Mucosa of descending colon (tissue), 3 donors: ENCODE measurements around the gene RPS6KA3. TPM values are rescaled to one million over a fixed set of nuclear protein-coding genes. Genes with fewer than 3 reads are reported as not detected.
A peak's percentile ranks its signal among the peaks of the same experiment; 100 is the strongest.

Experiments
- ATAC-seq: fragments of 200-7000 bp; cut with Tn5 transposase; one replicate; pipeline ENCODE4 v1.9.1; 2020; ENCODE audit warnings: mild to moderate bottlenecking, moderate library complexity
- DNase-seq, 3 donors: peaks; one replicate each; pipeline ENCODE4 v3.0.0-alpha.2; 2020
- H3K36me3 ChIP-seq: fragments of 200-600 bp; one replicate; pipeline ENCODE4 v1.8.0; 2021; ENCODE audit warnings: low read depth, mild to moderate bottlenecking
- H3K4me1 ChIP-seq: fragments of 200-600 bp; one replicate; pipeline ENCODE4 v1.8.0; 2021; ENCODE audit warnings: low read depth, mild to moderate bottlenecking
- H3K4me3 ChIP-seq: fragments of 200-600 bp; one replicate; pipeline ENCODE4 v1.8.0; 2021; ENCODE audit warnings: mild to moderate bottlenecking
- H3K9me3 ChIP-seq: fragments of 200-600 bp; one replicate; pipeline ENCODE4 v1.8.0; 2021; ENCODE audit warnings: mild to moderate bottlenecking
- intact Hi-C, 2 donors: fragments of 100-400 bp; cut with DNase I in 1 of 2; cut with micrococcal nuclease in 1 of 2; formaldehyde crosslinking; loops; one replicate each; pipeline versions ENCODE4 v1.11.0 to v1.11.1; 2022; cut with DNase I, micrococcal nuclease
- total RNA-seq, 3 donors: library from RNA; stranded (reverse); fragmentation: NEBNext Ultra II Directional in 2 of 3; extraction: Animal tissue kit (Norgen Biotek cat#: 25700) in 2 of 3; gene quantifications; one replicate each; pipeline versions ENCODE4 v1.2.1 to v1.2.4, GENCODE V29; 2021 to 2023
- TF ChIP-seq, protein P1 (sequence below): fragments of 200-600 bp; IDR thresholded peaks from one replicate; pipeline ENCODE4 v1.8.0; 2022; ENCODE audit warnings: antibody characterized with exemption, mild to moderate bottlenecking
- donor health status: DM: no; HTN: no; CAD: no; lungs with moderate emphysema.
- donor health status: DM: no; HTN: no; CAD: no.
- donor health status: DM: no; HTN: yes; CAD: no.

RPS6KA3 gene
- total RNA-seq, 3 donors from 2014 or later: 73.6 to 80.1 (median 73.9) TPM

GRCh38 chrX:20143111-20143510, 123.6 kb downstream of the RPS6KA3 start:
- intact Hi-C loops: no loop called here
- peaks cover 3% of the 10 kb centered on the region for H3K4me1 ChIP-seq
- no peak for ATAC-seq
- no peaks in the 10 kb centered on the region for H3K9me3 ChIP-seq
- TF ChIP-seq, protein P1, sequence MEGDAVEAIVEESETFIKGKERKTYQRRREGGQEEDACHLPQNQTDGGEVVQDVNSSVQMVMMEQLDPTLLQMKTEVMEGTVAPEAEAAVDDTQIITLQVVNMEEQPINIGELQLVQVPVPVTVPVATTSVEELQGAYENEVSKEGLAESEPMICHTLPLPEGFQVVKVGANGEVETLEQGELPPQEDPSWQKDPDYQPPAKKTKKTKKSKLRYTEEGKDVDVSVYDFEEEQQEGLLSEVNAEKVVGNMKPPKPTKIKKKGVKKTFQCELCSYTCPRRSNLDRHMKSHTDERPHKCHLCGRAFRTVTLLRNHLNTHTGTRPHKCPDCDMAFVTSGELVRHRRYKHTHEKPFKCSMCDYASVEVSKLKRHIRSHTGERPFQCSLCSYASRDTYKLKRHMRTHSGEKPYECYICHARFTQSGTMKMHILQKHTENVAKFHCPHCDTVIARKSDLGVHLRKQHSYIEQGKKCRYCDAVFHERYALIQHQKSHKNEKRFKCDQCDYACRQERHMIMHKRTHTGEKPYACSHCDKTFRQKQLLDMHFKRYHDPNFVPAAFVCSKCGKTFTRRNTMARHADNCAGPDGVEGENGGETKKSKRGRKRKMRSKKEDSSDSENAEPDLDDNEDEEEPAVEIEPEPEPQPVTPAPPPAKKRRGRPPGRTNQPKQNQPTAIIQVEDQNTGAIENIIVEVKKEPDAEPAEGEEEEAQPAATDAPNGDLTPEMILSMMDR: no peak
- no peak for DNase-seq
- H3K4me3 ChIP-seq: no peak overlapping the region
- no peaks in the 10 kb centered on the region for H3K36me3 ChIP-seq

- peak; percentile 95 to 99 (median 96) for DNase-seq
These were observed 125.2 kb downstream of the RPS6KA3 start, which contains the start of gene EIF1AX for GRCh38 chrX:20141281-20142220. Gene EIF1AX, minus strand, starts transcription at chrX:20141838. Its CDS starts 198 bp downstream, at chrX:20141640.

DNA sequence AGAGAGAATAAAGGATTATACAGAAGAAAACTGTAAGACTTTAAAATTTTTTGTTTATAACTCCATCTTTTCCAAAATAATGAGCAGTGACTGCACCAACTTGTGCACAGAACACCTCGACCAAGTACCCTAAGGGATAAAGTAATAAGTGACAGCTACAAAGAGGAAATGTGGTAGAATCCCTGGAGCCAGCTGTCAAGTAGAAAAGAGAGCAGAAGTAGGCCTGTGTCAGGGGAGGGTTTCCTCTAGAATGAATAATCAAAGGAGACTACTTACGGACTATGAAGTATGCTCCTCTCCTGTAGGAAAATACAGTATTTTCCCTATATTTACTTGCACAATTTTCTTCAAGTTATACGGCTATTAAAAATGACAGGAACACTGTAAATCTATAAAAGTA, 126.3 kb downstream of the RPS6KA3 start:
- Histone ChIP-seq H3K36me3 (no peaks in the 10 kb centered on the region), H3K4me1 (peaks cover 3% of the 10 kb centered on the region), H3K4me3 (no peak overlapping the region), H3K9me3 (no peaks in the 10 kb centered on the region)
- TF ChIP-seq, protein P1: no peak
- no peak for ATAC-seq
- no peak for DNase-seq
- intact Hi-C loops: no loop called here

More at GRCh38 chrX:20141281-20142220, 125.2 kb downstream of the RPS6KA3 start, which contains the start of gene EIF1AX:
- Histone ChIP-seq H3K9me3 (no peaks in the 10 kb centered on the region), H3K4me1 (peaks cover 3% of the 10 kb centered on the region), H3K4me3 (peak within 1 kb of the TSS; percentile 74), H3K36me3 (no peaks in the 10 kb centered on the region)
- intact Hi-C loops: no loop called here
- TF ChIP-seq, protein P1: no peak
- ATAC-seq: peak; percentile 99

GRCh38 chrX:20139966-20140365, 126.7 kb downstream of the RPS6KA3 start:
- DNase-seq (no peak), ATAC-seq (no peak)
- TF ChIP-seq, protein P1: no peak
- no peaks in the 10 kb centered on the region for H3K36me3 ChIP-seq
- H3K4me3 ChIP-seq: no peak overlapping the region
- H3K4me1 ChIP-seq: peaks cover 3% of the 10 kb centered on the region
- H3K9me3 ChIP-seq: no peaks in the 10 kb centered on the region
- intact Hi-C loops: no loop called here

- Histone ChIP-seq H3K9me3 (no peaks in the 10 kb centered on the region), H3K4me3 (no peak overlapping the region), H3K36me3 (no peaks in the 10 kb centered on the region), H3K4me1 (peaks cover 3% of the 10 kb centered on the region)
- ATAC-seq (peak; percentile 67), DNase-seq (no peak)
- intact Hi-C loops: no loop called here
- TF ChIP-seq, protein P1: no peak
These were observed 130.8 kb downstream of the RPS6KA3 start for GRCh38 chrX:20135944-20136343.
